Right atrium auricular region (tissue), 2 donors: Measurements from ENCODE around the gene MYBL2. TPM values are rescaled to one million over a fixed set of nuclear protein-coding genes. Genes with fewer than 3 reads are reported as not detected.
"Not testable (repeated sequence)": the region's sequence is repeated elsewhere in the genome, so short reads cannot be mapped to it uniquely, and the experiment has no call there.

Experiments used
- DNase-seq: peaks from one replicate; pipeline ENCODE4 v3.0.0-alpha.2; 2019; ENCODE audit warnings: low spot score
- H3K27ac ChIP-seq, 2 donors: fragments of 200-600 bp; sonication (generic); 1 replicate in 1 of 2; 2 replicates in 1 of 2; pipeline ENCODE4 v1.5.1; 2016 to 2019
- H3K27me3 ChIP-seq, 2 donors: fragments of 200-600 bp; sonication (generic); one replicate each; pipeline versions ENCODE4 v1.5.1 to v1.6.0; 2017 to 2019
- H3K36me3 ChIP-seq: fragments of 200-600 bp; sonication (generic); one replicate; pipeline ENCODE4 v1.5.1; 2016
- H3K4me1 ChIP-seq, 2 donors: fragments of 200-600 bp; sonication (generic); one replicate each; pipeline versions ENCODE4 v1.5.1 to v1.6.0; 2017 to 2019
- H3K4me3 ChIP-seq, 2 donors: fragments of 200-600 bp; sonication (generic); 1 replicate in 1 of 2; 2 replicates in 1 of 2; pipeline ENCODE4 v1.5.1; 2017 to 2019; ENCODE audit warnings: mild to moderate bottlenecking in 1 of 2, moderate library complexity in 1 of 2
- H3K9me3 ChIP-seq, 2 donors: fragments of 200-600 bp; sonication (generic); one replicate each; pipeline ENCODE4 v1.5.1; 2019
- CTCF ChIP-seq, 2 donors: fragments of 200-600 bp; sonication (generic); IDR thresholded peaks; one replicate each; pipeline ENCODE4 v1.5.1; 2019; ENCODE audit warnings: antibody characterized with exemption in 2 of 2
- total RNA-seq, 2 donors: library from RNA; depleted of rRNA; stranded (reverse); fragments of >200 nt; gene quantifications; one replicate each; pipeline ENCODE4 v1.1.0, GENCODE V29; 2016

The MYBL2 gene
- total RNA-seq: not detected

- Histone ChIP-seq H3K27me3 (peaks cover 9 to 13% of the 10 kb centered on the region in 2 donors), H3K27ac (no peak within 1 kb of the TSS), H3K4me1 (peaks cover 0 to 15% of the 10 kb centered on the region in 2 donors), H3K4me3 (peak within 1 kb of the TSS in 1 of 2 donors; percentile 40), H3K9me3 (no peaks in the 10 kb centered on the region), H3K36me3 (no peaks in the 10 kb centered on the region)
- DNase-seq: no peak
- no peak for TF ChIP-seq CTCF (IDR thresholded peaks at IDR 0.05)
Observed at GRCh38 chr20:43666376-43667328, at the start of gene MYBL2. MYBL2 (plus strand) TSS chr20:43667114; CDS start chr20:43667284, 170 bp downstream.

GRCh38 chr20:43631598-43631997 is 35.3 kb upstream of the MYBL2 start:
- no peaks in the 10 kb centered on the region for H3K9me3 ChIP-seq
- no peak overlapping the region for H3K27ac ChIP-seq
- no peaks in the 10 kb centered on the region for H3K4me1 ChIP-seq
- no peak for DNase-seq
- H3K4me3 ChIP-seq: no peak overlapping the region
- no peak for TF ChIP-seq CTCF (IDR thresholded peaks at IDR 0.05)
- H3K27me3 ChIP-seq: no peaks in the 10 kb centered on the region
- peaks cover 24% of the 10 kb centered on the region for H3K36me3 ChIP-seq

GRCh38 chr20:43636429-43636828 is 30.5 kb upstream of the MYBL2 start:
- Histone ChIP-seq H3K27me3 (no peaks in the 10 kb centered on the region), H3K4me3 (no peak overlapping the region), H3K4me1 (no peaks in the 10 kb centered on the region), H3K9me3 (no peaks in the 10 kb centered on the region), H3K27ac (no peak overlapping the region), H3K36me3 (peaks cover 55% of the 10 kb centered on the region)
- no peak for TF ChIP-seq CTCF (IDR thresholded peaks at IDR 0.05)
- DNase-seq: no peak

- Histone ChIP-seq H3K27ac (no peak overlapping the region), H3K4me3 (no peak overlapping the region), H3K9me3 (no peaks in the 10 kb centered on the region), H3K27me3 (no peaks in the 10 kb centered on the region), H3K4me1 (no peaks in the 10 kb centered on the region), H3K36me3 (peaks cover 58% of the 10 kb centered on the region)
- no peak for DNase-seq
- TF ChIP-seq CTCF (IDR thresholded peaks at IDR 0.05): no peak
Observed at GRCh38 chr20:43642548-43642947, 24.4 kb upstream of the MYBL2 start.

- Histone ChIP-seq H3K27ac (no peak overlapping the region), H3K4me1 (no peaks in the 10 kb centered on the region), H3K4me3 (no peak overlapping the region), H3K27me3 (no peaks in the 10 kb centered on the region), H3K36me3 (peaks cover 13% of the 10 kb centered on the region), H3K9me3 (no peaks in the 10 kb centered on the region)
- TF ChIP-seq CTCF (IDR thresholded peaks at IDR 0.05): no peak
- no peak for DNase-seq
Observed at GRCh38 chr20:43650997-43651525, 15.9 kb upstream of the MYBL2 start.

- H3K4me3 ChIP-seq, H3K27me3 ChIP-seq, DNase-seq: not testable (repeated sequence)
Observed at GRCh38 chr20:43651650-43652184, 15.2 kb upstream of the MYBL2 start.

More at GRCh38 chr20:43651650-43652184, 15.2 kb upstream of the MYBL2 start:
- H3K27ac ChIP-seq, H3K4me1 ChIP-seq, H3K9me3 ChIP-seq, H3K36me3 ChIP-seq: not testable (repeated sequence)
